Measurements from ENCODE around the gene MMP11.

MMP11 gene

DNA sequence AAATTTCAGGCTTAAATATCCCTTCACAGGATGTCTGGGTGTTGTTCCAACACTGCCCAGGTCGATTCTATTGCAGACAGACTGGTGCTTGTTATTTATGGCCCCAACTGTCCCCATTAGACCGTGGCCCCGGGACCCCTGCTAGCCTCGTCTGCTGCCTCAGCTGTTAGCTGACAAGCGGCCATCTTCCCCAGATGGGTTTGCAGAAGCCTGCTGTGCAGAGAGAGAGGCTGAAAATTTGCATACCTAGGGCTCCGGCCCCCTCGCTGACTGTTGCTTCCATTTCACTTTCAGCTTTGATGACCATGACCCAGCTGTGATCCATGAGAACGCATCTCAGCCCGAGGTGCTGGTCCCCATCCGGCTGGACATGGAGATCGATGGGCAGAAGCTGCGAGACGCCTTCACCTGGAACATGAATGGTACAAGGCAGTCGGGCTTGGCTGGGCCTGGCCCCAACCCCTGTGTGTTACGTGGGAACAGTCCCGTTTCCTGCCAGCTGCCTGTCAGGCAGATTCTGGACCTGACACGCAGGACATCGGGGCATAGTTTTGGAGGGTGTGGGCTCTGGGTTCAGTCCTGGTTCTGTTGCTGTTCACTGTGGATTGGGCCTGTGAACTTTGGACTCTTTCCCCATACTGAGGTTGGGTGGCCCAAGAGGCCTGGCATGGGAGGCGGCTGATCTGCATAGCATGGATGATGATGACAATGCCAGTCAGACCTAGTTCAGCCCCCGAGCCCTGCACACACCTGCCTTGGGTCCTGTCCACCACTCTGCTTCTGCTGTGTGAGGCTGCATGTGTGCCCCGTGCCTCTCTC lies 30.6 kb downstream of the MMP11 start:
- Histone ChIP-seq H3K4me3 (no peak overlapping the region), H3K27ac (peak overlapping the region in 3 of 11 experiments; percentile 82 to 86 (median 82); a peak in 3 of 22 replicates), H3K36me3 (peaks cover 74 to 98% (median 89%) of the 10 kb centered on the region in 11 experiments), H3K27me3 (no peaks in the 10 kb centered on the region), H3K4me1 (peaks cover 24 to 48% (median 45%) of the 10 kb centered on the region in 10 experiments), H3K4me2 (peak overlapping the region in 1 of 11 experiments; percentile 74; a peak in 1 of 22 replicates), H3K9ac (0 out of 22 replicates have a peak overlapping the region, but pooled peaks of 1 of the 11 experiments have one; percentile 0), H3K9me3 (replicated peaks in 1 of 11) (no peaks in the 10 kb centered on the region), H4K20me1 (peaks cover 0 to 39% (median 11%) of the 10 kb centered on the region in 11 experiments; a peak in 10 of 22 replicates)
- no peak for TF ChIP-seq Cebpa-rat (IDR thresholded peaks at IDR 0.05)

GRCh38 chr22:23804781-23805291 lies 32.2 kb downstream of the MMP11 start:
- Histone ChIP-seq H3K36me3 (peaks cover 83 to 100% (median 97%) of the 10 kb centered on the region in 11 experiments), H4K20me1 (peaks cover 0 to 29% (median 8%) of the 10 kb centered on the region in 11 experiments; a peak in 10 of 22 replicates), H3K27me3 (no peaks in the 10 kb centered on the region), H3K9me3 (replicated peaks in 1 of 11) (no peaks in the 10 kb centered on the region), H3K4me2 (no peak overlapping the region), H3K4me1 (peaks cover 24 to 31% (median 29%) of the 10 kb centered on the region in 10 experiments), H3K27ac (peak overlapping the region in 3 of 11 experiments; percentile 4 to 23 (median 16); a peak in 3 of 22 replicates), H3K4me3 (no peak overlapping the region), H3K9ac (no peak overlapping the region; a peak in 1 of 22 replicates)
- no peak for TF ChIP-seq Cebpa-rat (IDR thresholded peaks at IDR 0.05)

GRCh38 chr22:23806837-23807236 lies 34.2 kb downstream of the MMP11 start:
- no peak for TF ChIP-seq Cebpa-rat (IDR thresholded peaks at IDR 0.05)
- no peak overlapping the region for H3K9ac ChIP-seq
- H3K4me2 ChIP-seq = no peak overlapping the region
- H3K27ac ChIP-seq = no peak overlapping the region
- peaks cover 0 to 15% (median 0%) of the 10 kb centered on the region in 11 experiments; a peak in 7 of 22 replicates for H4K20me1 ChIP-seq
- no peak overlapping the region for H3K4me3 ChIP-seq
- no peaks in the 10 kb centered on the region for H3K27me3 ChIP-seq
- H3K9me3 ChIP-seq (replicated peaks in 1 of 11) = no peaks in the 10 kb centered on the region
- peaks cover 87 to 100% (median 99%) of the 10 kb centered on the region in 11 experiments for H3K36me3 ChIP-seq
- H3K4me1 ChIP-seq = peaks cover 4 to 11% (median 9%) of the 10 kb centered on the region in 10 experiments

DNA sequence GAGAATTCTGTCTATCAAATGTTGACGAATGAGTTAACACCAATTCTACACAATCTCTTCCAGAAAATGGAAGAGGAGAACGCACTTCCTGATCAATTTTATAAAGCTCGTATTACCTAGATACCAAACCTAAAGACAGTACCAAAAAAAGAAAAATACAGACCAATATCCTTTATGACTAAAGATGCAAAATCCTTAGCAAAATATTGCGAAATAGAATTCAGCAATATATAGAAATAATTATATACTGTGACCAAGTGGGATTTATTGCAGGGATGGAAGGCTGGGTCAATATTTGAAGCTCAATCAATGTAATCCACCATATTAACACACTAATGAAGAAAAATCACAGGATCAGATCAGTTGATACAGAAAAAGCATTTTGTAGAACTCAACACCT lies 39.7 kb downstream of the MMP11 start:
- H3K4me2 ChIP-seq = no peak overlapping the region
- no peaks in the 10 kb centered on the region for H3K9me3 ChIP-seq (replicated peaks in 1 of 11)
- TF ChIP-seq Cebpa-rat (IDR thresholded peaks at IDR 0.05) = peak in 4 of 11 experiments; percentile 18 to 79 (median 36); a peak in 5 of 22 replicates
- no peak overlapping the region for H3K9ac ChIP-seq
- no peak overlapping the region for H3K27ac ChIP-seq
- H3K4me1 ChIP-seq = peaks cover 9 to 32% (median 27%) of the 10 kb centered on the region in 10 experiments; a peak in 19 of 20 replicates
- H3K4me3 ChIP-seq = no peak overlapping the region
- H4K20me1 ChIP-seq = peaks cover 0 to 19% (median 0%) of the 10 kb centered on the region in 11 experiments; a peak in 2 of 22 replicates
- H3K27me3 ChIP-seq = no peaks in the 10 kb centered on the region
- peaks cover 71 to 100% (median 92%) of the 10 kb centered on the region in 11 experiments for H3K36me3 ChIP-seq

DNA sequence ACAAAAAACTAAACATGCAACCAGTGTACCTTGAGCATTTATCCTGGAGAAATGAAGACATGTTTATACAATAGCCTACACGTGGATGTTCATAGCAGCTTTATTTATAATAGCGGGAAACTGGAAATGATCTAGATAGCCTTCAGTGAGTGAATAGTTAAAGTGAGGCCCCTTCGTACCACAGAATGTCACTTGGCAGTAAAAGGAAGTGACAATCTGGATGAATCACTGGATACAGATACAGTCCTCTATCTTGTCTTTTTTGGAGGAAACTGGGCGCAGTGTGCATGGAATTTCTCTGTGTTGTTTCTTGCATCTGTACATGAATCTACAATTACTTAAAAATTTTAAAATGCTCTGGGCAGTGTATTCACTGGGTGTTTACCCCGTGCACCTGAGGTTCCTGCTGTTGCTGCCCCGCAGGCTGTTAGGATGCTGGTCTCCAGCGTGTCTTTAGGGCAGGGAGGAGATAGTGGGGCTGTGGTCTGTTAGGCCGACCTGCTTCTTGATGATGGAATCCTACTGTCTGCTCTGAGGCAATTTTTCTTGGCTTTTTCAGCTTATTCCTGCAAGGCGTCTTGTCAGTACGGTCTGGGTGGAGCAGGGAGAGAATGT lies 43.0 kb downstream of the MMP11 start:
- Histone ChIP-seq H3K9me3 (replicated peaks in 1 of 11) (no peaks in the 10 kb centered on the region), H3K4me3 (no peak overlapping the region), H3K4me1 (peaks cover 42 to 65% (median 59%) of the 10 kb centered on the region in 10 experiments), H3K27me3 (no peaks in the 10 kb centered on the region), H3K36me3 (peaks cover 73 to 100% (median 98%) of the 10 kb centered on the region in 11 experiments), H3K4me2 (peak overlapping the region in 6 of 11 experiments; percentile 22 to 77 (median 68); a peak in 11 of 22 replicates), H3K9ac (peak overlapping the region in 2 of 11 experiments; percentile 13 to 29; a peak in 3 of 22 replicates), H4K20me1 (peaks cover 0 to 19% (median 0%) of the 10 kb centered on the region in 11 experiments; a peak in 2 of 22 replicates), H3K27ac (peak overlapping the region in 5 of 11 experiments; percentile 21 to 73 (median 23); a peak in 7 of 22 replicates)
- no peak for TF ChIP-seq Cebpa-rat (IDR thresholded peaks at IDR 0.05)

GRCh38 chr22:23816156-23816976 lies 43.7 kb downstream of the MMP11 start:
- H3K9ac ChIP-seq = peak overlapping the region in 2 of 11 experiments; percentile 13 to 29; a peak in 2 of 22 replicates
- no peaks in the 10 kb centered on the region for H3K9me3 ChIP-seq (replicated peaks in 1 of 11)
- H3K4me2 ChIP-seq = peak overlapping the region in 8 of 11 experiments; percentile 47 to 78 (median 71); a peak in 12 of 22 replicates
- peaks cover 0 to 19% (median 0%) of the 10 kb centered on the region in 11 experiments; a peak in 2 of 22 replicates for H4K20me1 ChIP-seq
- TF ChIP-seq Cebpa-rat (IDR thresholded peaks at IDR 0.05) = no peak
- H3K4me3 ChIP-seq = no peak overlapping the region
- H3K36me3 ChIP-seq = peaks cover 74 to 100% (median 98%) of the 10 kb centered on the region in 11 experiments
- H3K27me3 ChIP-seq = no peaks in the 10 kb centered on the region
- peaks cover 49 to 72% (median 66%) of the 10 kb centered on the region in 10 experiments for H3K4me1 ChIP-seq
- H3K27ac ChIP-seq = peak overlapping the region in 7 of 11 experiments; percentile 20 to 89 (median 27); a peak in 7 of 22 replicates

DNA sequence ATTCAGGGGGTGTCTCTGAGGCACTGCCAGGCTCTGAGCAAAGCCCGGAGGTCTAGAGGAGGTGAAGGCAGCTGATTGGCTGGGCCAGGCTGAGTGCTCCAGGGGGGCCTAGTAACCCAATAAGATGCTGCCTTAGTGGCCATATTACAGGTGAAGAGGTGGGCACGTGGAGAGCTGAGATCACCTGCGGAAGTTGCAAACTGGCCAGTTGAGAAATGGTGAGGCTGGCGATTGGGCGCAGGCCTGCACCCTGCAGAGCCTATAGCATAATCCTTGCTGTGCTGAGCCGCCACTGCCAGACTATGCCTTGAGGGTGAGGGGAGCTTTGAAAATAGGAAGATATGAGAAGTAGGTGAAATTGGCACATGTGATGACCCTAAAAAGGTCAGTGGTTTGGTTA lies 44.5 kb downstream of the MMP11 start:
- no peak for TF ChIP-seq Cebpa-rat (IDR thresholded peaks at IDR 0.05)
- Histone ChIP-seq H4K20me1 (peaks cover 0 to 19% (median 0%) of the 10 kb centered on the region in 11 experiments; a peak in 3 of 22 replicates), H3K4me2 (peak overlapping the region in 9 of 11 experiments; percentile 52 to 78 (median 72); a peak in 15 of 22 replicates), H3K9ac (no peak overlapping the region), H3K27ac (peak overlapping the region in 6 of 11 experiments; percentile 52 to 89 (median 70); a peak in 8 of 22 replicates), H3K36me3 (peaks cover 77 to 100% (median 98%) of the 10 kb centered on the region in 11 experiments), H3K4me3 (no peak overlapping the region), H3K9me3 (replicated peaks in 1 of 11) (no peaks in the 10 kb centered on the region), H3K4me1 (peaks cover 53 to 80% (median 72%) of the 10 kb centered on the region in 10 experiments), H3K27me3 (no peaks in the 10 kb centered on the region)

Data from BLaER1 treated with 17β-estradiol and CSF1 and Interleukin-3, amounts not matched to agents 10 nM and 100 nM (cell line).